Stimulated activated CD4-positive, alpha-beta T cell treated with anti-CD3 and anti-CD28 coated beads, Interleukin-4, amount 100 ng/mL, for 48 hours (primary cell): ENCODE data around the gene TYW3.

Source experiments
- DNase-seq, 2 donors: peaks; one replicate each; pipeline ENCODE4 v3.0.0-alpha.2; 2020; ENCODE audit warnings: low read depth in 2 of 2

TYW3 gene

DNA sequence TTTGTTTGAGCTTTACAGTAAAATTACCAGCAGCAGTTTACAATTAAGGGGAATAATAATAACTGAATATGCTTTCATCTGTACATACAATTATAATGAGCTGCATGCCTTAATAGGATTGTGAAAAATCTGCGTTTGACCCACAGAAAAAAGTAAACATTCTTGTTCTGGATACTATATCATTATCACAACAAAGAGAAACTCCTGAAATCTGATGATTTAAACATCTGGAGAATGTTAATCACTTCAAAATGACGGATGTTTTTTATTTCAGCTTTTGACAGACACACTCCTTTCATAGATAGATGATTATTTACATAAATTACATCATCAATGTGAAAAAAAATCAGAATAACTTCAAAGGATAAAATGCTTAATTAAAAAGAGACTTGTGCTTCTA lies 58.5 kb downstream of the TYW3 start:
- DNase-seq = no peak

DNA sequence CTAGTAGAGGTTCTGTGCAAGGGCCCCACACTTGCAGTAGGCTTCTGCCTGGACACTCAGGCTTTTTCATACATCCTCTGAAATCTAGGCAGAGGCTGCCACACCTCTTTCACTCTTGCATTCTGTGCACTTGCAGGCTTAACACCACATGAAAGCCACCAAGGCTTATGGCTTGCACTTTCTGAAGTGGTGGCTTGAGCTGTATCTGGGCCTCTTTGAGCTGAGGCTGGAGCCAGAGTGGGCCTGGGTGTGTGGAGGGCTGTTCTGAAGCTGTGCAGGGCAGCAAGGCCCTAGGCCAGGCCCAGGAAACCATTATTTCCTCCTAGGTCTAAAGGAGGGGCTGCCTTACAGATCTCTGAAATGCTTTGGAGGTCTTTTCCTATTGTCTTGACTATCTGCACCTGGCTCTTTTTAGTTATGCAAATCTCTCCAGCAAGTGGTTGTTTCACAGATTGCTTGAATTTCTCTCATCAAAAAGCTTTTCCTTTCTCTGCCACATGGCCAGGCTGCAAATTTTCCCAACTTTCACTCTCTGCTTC lies 66.2 kb downstream of the TYW3 start:
- no peak for DNase-seq

DNA sequence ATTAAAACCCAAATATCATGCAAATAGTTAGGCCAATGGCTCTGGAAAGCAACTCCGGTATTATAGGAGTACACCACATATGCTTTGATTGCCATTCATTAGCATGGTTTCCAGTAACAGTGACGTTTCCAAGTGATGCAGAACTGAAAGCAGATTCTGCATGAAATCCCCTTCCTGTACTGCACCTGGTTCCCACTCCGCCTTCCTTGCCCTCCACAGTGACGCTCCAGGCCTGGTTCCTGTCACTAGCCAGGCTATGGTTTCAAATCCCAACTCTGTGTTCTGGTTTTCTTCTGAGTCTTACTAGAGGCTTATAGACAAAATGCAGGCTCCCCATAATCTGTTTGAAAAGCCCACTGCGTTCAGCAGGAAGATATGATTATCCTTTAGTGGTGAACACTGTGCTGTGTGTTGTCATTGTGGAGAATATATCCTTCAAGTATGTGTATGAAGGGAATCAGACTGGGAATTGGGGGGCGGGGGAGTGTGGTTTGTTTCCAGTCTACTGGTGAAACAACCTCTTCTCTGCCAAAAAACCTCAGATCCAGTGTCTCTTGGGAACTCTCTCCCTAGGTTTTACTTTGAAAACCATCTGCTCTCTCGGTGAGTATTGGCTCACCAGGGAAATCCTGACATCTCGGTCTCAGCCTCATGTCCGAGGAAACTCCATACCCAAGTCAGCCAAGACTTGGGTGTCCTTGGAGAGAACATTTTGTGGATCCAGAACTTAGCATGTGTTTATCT lies 78.7 kb downstream of the TYW3 start:
- no peak for DNase-seq

DNA sequence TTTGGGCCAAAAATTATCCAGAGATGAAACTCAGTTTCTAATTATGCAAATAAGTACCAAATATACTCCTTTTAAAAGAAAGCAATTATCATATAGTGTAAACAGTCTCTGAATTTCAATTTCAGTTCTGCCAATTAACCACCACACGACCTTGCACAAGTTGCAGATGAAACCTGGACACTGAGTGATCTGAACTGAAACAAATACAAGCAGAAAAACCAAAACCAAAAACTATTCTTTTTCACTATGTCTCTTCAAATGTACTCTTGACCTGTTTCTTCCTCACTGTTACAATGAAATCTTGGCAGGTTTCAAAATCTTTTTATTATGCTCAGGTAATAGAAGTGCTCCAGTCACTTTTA lies 79.2 kb downstream of the TYW3 start:
- DNase-seq = no peak
